IMR-90 (cell line): ENCODE measurements around the gene CLIC3. TPM values are rescaled to one million over a fixed set of nuclear protein-coding genes. Genes with fewer than 3 reads are reported as not detected.

Experiments used
- ATAC-seq: fragments of 200-7000 bp; cut with Tn5 transposase; 2 replicates; pipeline ENCODE4 v1.9.1; 2020; ENCODE audit warnings: low read depth, mild to moderate bottlenecking, moderate library complexity
- BruUV-seq: library from RNA; stranded (reverse); fragments of 400-500 nt; replicated peaks from 2 replicates; lab custom pipeline; 2021; lab: Mats Ljungman, UMichigan
- CTCF ChIA-PET: fragments of 300-600 bp; formaldehyde crosslinking; extraction: SDS; loops from one replicate; lab custom pipeline; 2021; ENCODE audit warnings: antibody characterized with exemption; lab: Yijun Ruan, JAX
- POLR2A ChIA-PET: fragments of 300-600 bp; sonication (Branson Sonifier 250); formaldehyde crosslinking; loops from one replicate; lab custom pipeline; 2022; ENCODE audit warnings: antibody characterized with exemption; ENCODE audit not compliant: unreplicated experiment; lab: Charles Lee
- DNase-seq: peaks from one replicate; pipeline ENCODE4 v3.0.0; 2013
- H2AFZ ChIP-seq: replicated peaks from 2 replicates; pipeline ENCODE3; 2013; ENCODE audit warnings: low read length, mild to moderate bottlenecking; ENCODE audit not compliant: poor library complexity
- H2AK5ac ChIP-seq: 2 replicates; pipeline ENCODE4 v1.6.1; 2013; ENCODE audit warnings: low read depth, low read length, inconsistent platforms
- H2AK9ac ChIP-seq: replicated peaks from 2 replicates; pipeline ENCODE3; 2013; ENCODE audit warnings: mild to moderate bottlenecking, low read depth, low read length, moderate library complexity; ENCODE audit not compliant: poor library complexity
- H2BK120ac ChIP-seq: 2 replicates; pipeline ENCODE4 v1.6.1; 2013; ENCODE audit warnings: low read depth, low read length, inconsistent platforms
- H2BK15ac ChIP-seq: 3 replicates; pipeline ENCODE4 v1.6.1; 2013; ENCODE audit warnings: low read depth, low read length, inconsistent platforms
- H2BK20ac ChIP-seq: 2 replicates; pipeline ENCODE4 v1.6.1; 2013; ENCODE audit warnings: low read depth, mild to moderate bottlenecking, inconsistent platforms, low read length, moderate library complexity
- H2BK5ac ChIP-seq: 2 replicates; pipeline ENCODE4 v1.6.1; 2013; ENCODE audit warnings: mild to moderate bottlenecking, low read depth, low read length, inconsistent platforms; ENCODE audit not compliant: poor library complexity, severe bottlenecking
- H3K14ac ChIP-seq: replicated peaks from 2 replicates; pipeline ENCODE4 v1.6.1; 2013; ENCODE audit warnings: low read depth, low read length, inconsistent platforms
- H3K18ac ChIP-seq: 2 replicates; pipeline ENCODE4 v1.6.1; 2013; ENCODE audit warnings: low read depth, low read length, control low read depth
- H3K23ac ChIP-seq: 2 replicates; pipeline ENCODE4 v1.6.1; 2013; ENCODE audit warnings: low read depth, low read length, inconsistent platforms
- H3K27ac ChIP-seq: 2 replicates; pipeline ENCODE4 v1.5.1; 2013; ENCODE audit warnings: mild to moderate bottlenecking, control low read depth, low read length; ENCODE audit not compliant: insufficient read depth
- H3K27me3 ChIP-seq: 2 replicates; pipeline ENCODE4 v1.6.1; 2013; ENCODE audit warnings: low read length; ENCODE audit not compliant: control insufficient read depth, insufficient read depth
- H3K36me3 ChIP-seq: 2 replicates; pipeline ENCODE4 v1.6.1; 2013; ENCODE audit warnings: low read length, mixed read lengths; ENCODE audit not compliant: control insufficient read depth, insufficient read depth
- H3K4ac ChIP-seq: 2 replicates; pipeline ENCODE4 v1.6.1; 2013; ENCODE audit warnings: low read depth, low read length, inconsistent platforms
- H3K4me1 ChIP-seq: 2 replicates; pipeline ENCODE4 v1.6.1; 2013; ENCODE audit warnings: low read length, mixed read lengths; ENCODE audit not compliant: control insufficient read depth, insufficient read depth
- H3K4me2 ChIP-seq: 2 replicates; pipeline ENCODE4 v1.6.1; 2013; ENCODE audit warnings: low read depth, mild to moderate bottlenecking, control low read depth, low read length, moderate library complexity
- H3K4me3 ChIP-seq: 2 replicates; pipeline ENCODE4 v1.5.1; 2013; ENCODE audit warnings: low read depth, mild to moderate bottlenecking, control low read depth, low read length, moderate library complexity; ENCODE audit not compliant: insufficient read depth
- H3K56ac ChIP-seq: 2 replicates; pipeline ENCODE4 v1.6.1; 2013; ENCODE audit warnings: low read length, inconsistent platforms; ENCODE audit not compliant: insufficient read depth; ENCODE audit errors: extremely low read depth
- H3K79me1 ChIP-seq, 2 experiments: 2 replicates each; pipeline ENCODE4 v1.6.1; 2013; ENCODE audit warnings: low read length in 2 of 2, inconsistent platforms in 1 of 2, low read depth in 1 of 2
- H3K9ac ChIP-seq: 2 replicates; pipeline ENCODE4 v1.6.1; 2013; ENCODE audit warnings: low read depth, low read length, control low read depth
- H3K9me1 ChIP-seq: 2 replicates; pipeline ENCODE4 v1.6.1; 2013; ENCODE audit warnings: low read length, inconsistent platforms; ENCODE audit not compliant: insufficient read depth
- H3K9me3 ChIP-seq: 2 replicates; pipeline ENCODE4 v1.6.1; 2013; ENCODE audit warnings: low read length; ENCODE audit not compliant: control insufficient read depth, insufficient read depth
- H4K20me1 ChIP-seq: 2 replicates; pipeline ENCODE4 v1.6.1; 2013; ENCODE audit warnings: low read length, inconsistent platforms; ENCODE audit not compliant: insufficient read depth
- H4K5ac ChIP-seq: 2 replicates; pipeline ENCODE4 v1.6.1; 2013; ENCODE audit warnings: mild to moderate bottlenecking, low read depth, low read length, control low read depth
- H4K8ac ChIP-seq, 2 experiments: 2 replicates each; pipeline ENCODE4 v1.6.1; 2013; ENCODE audit warnings: low read depth in 2 of 2, low read length in 2 of 2, control low read depth in 1 of 2, inconsistent platforms in 1 of 2
- H4K91ac ChIP-seq: 2 replicates; pipeline ENCODE4 v1.6.1; 2013; ENCODE audit warnings: low read depth, low read length, inconsistent platforms; ENCODE audit not compliant: insufficient read depth
- BHLHE40 ChIP-seq: fragments of 150-350 bp; IDR thresholded peaks from 2 replicates; pipeline ENCODE4 v1.6.1; 2016; ENCODE audit warnings: mild to moderate bottlenecking, low read depth, low read length
- CEBPB ChIP-seq: IDR thresholded peaks from 2 replicates; pipeline ENCODE4 v1.6.1; 2012; ENCODE audit warnings: low read depth, low read length, improper control_type of control experiment
- FOS ChIP-seq: fragments of 150-350 bp; IDR thresholded peaks from 2 replicates; pipeline ENCODE4 v1.6.1; 2016; ENCODE audit warnings: low read depth, low read length
- NFE2L2 ChIP-seq: fragments of 150-350 bp; IDR thresholded peaks from 2 replicates; pipeline ENCODE4 v1.6.1; 2016; ENCODE audit warnings: low read depth, mild to moderate bottlenecking, low read length
- POLR2A ChIP-seq: IDR thresholded peaks from 2 replicates; pipeline ENCODE4 v1.6.1; 2012; ENCODE audit warnings: mild to moderate bottlenecking, low read depth, low read length
- WGBS, 2 experiments: methylation state at CpG; one replicate each; pipeline versions ENCODE4 v1.1.5 to v1.1.7; 2013; ENCODE audit warnings: missing lambda C conversion rate in 2 of 2; ENCODE audit not compliant: insufficient read length in 1 of 2; ENCODE audit errors: extremely low coverage in 2 of 2; 5-methylcytosine and 5-hydroxymethylcytosine counted together
- dilution Hi-C: fragments of 300-500 bp; cut with HindIII; formaldehyde crosslinking; loops from one replicate; pipeline ENCODE4 v1.14.3; 2018; ENCODE audit warnings: low sequenced_read_pairs; ENCODE audit not compliant: unreplicated experiment
- in situ Hi-C: fragments of 300-500 bp; cut with MboI; formaldehyde crosslinking; loops from 3 replicates; pipeline ENCODE4 v1.14.3; 2019; ENCODE audit warnings: low sequenced_read_pairs, inconsistent platforms, mixed read lengths
- intact Hi-C: fragments of 100-400 bp; cut with micrococcal nuclease; formaldehyde crosslinking; loops from 2 replicates; pipeline ENCODE4 v1.10.0; 2022
- polyA plus RNA-seq, 3 experiments: library from polyadenylated mRNA; depleted of rRNA; stranded (reverse); fragments of >200 nt; gene quantifications; 2 replicates each; pipeline ENCODE4 v1.2.3, GENCODE V29; 2012; ENCODE audit warnings: low replicate concordance in 1 of 3
- total RNA-seq: library from RNA; depleted of rRNA; stranded (reverse); fragments of >200 nt; gene quantifications from 2 replicates; pipeline ENCODE4 v1.2.3, GENCODE V29; 2012

CLIC3 gene
- total and polyA plus RNA-seq, 2 of the 4 experiments (the other 2 are of a cell fraction) = 0.18 to 1.7 TPM

- ATAC-seq (no peak), DNase-seq (no peak)
- Histone ChIP-seq H4K20me1 (no peaks in the 10 kb centered on the region; the same call in 1 of the 2 replicates), H4K91ac (no peak overlapping the region), H2BK15ac (no peak overlapping the region), H2BK120ac (no peak overlapping the region), H3K18ac (no peak overlapping the region), H3K56ac (no peak overlapping the region), H2BK20ac (no peak overlapping the region), H3K36me3 (peaks cover 7% of the 10 kb centered on the region; the same call in 1 of the 2 replicates), H4K8ac (no peak overlapping the region), H3K9me3 (no peaks in the 10 kb centered on the region), H2AK9ac (no peak overlapping the region), H3K14ac (no peak overlapping the region), H3K4me2 (no peak overlapping the region), H3K79me1 (peaks cover 0 to 7% of the 10 kb centered on the region in 2 experiments; a peak in 2 of 4 replicates), H3K23ac (no peak overlapping the region), H3K4ac (no peak overlapping the region), H3K4me1 (peaks cover 5% of the 10 kb centered on the region), H2BK5ac (no peak overlapping the region), H3K9ac (no peak overlapping the region), H3K9me1 (peaks cover 4% of the 10 kb centered on the region; the same call in 1 of the 2 replicates), H4K5ac (no peak overlapping the region), H3K27me3 (no peaks in the 10 kb centered on the region), H3K4me3 (no peak overlapping the region), H2AFZ (no peak overlapping the region), H3K27ac (no peak overlapping the region), H2AK5ac (no peak overlapping the region)
- ChIA-PET CTCF (no interaction called here), POLR2A (no interaction called here)
- no TSS peak for BruUV-seq
- in situ Hi-C loops = no loop called here
- dilution Hi-C loops = no loop called here
- intact Hi-C loops = no loop called here
- TF ChIP-seq FOS = no peak
- TF ChIP-seq NFE2L2 = no peak
- no peak for TF ChIP-seq CEBPB
- TF ChIP-seq POLR2A = no peak
- no peak for TF ChIP-seq BHLHE40
- 88% methylated on average over 11 of the region's 23 CpGs; no CpG with 5 or more reads in 1 of the 2 experiments for WGBS, 2 experiments
These were observed 26.3 kb upstream of the CLIC3 start for GRCh38 chr9:137022662-137023008.
